Lower lobe of right lung (tissue), 2 donors: ENCODE results near the gene CADM2. TPM values are rescaled to one million over a fixed set of nuclear protein-coding genes. Genes with fewer than 3 reads are reported as not detected.

Source experiments
- ATAC-seq, 2 donors: fragments of 200-7000 bp; cut with Tn5 transposase; one replicate each; pipeline ENCODE4 v1.9.1; 2020 to 2022; ENCODE audit warnings: mild to moderate bottlenecking in 2 of 2, moderate library complexity in 2 of 2
- DNase-seq: peaks from one replicate; pipeline ENCODE4 v3.0.0-alpha.2; 2020
- H3K27ac ChIP-seq: fragments of 200-600 bp; one replicate; pipeline ENCODE4 v1.8.0; 2022
- H3K27me3 ChIP-seq: fragments of 200-600 bp; one replicate; pipeline ENCODE4 v1.8.0; 2022; ENCODE audit warnings: low read depth
- H3K36me3 ChIP-seq: fragments of 200-600 bp; one replicate; pipeline ENCODE4 v1.8.0; 2022; ENCODE audit warnings: mild to moderate bottlenecking
- H3K4me1 ChIP-seq: fragments of 200-600 bp; one replicate; pipeline ENCODE4 v1.8.0; 2022
- H3K4me3 ChIP-seq: fragments of 200-600 bp; one replicate; pipeline ENCODE4 v1.8.0; 2022; ENCODE audit warnings: mild to moderate bottlenecking
- H3K9me3 ChIP-seq: fragments of 200-600 bp; one replicate; pipeline ENCODE4 v1.8.0; 2022
- intact Hi-C: fragments of 100-400 bp; cut with DNase I; formaldehyde crosslinking; loops from one replicate; pipeline ENCODE4 v1.11.0; 2022
- total RNA-seq: library from RNA; stranded (reverse); fragmentation: NEBNext Ultra II Directional; extraction: Animal tissue kit (Norgen Biotek cat#: 25700); gene quantifications from one replicate; pipeline ENCODE4 v1.2.1, GENCODE V29; 2021
- TF ChIP-seq, protein P1 (sequence below): fragments of 200-600 bp; IDR thresholded peaks from one replicate; pipeline ENCODE4 v1.8.0; 2022; ENCODE audit warnings: antibody characterized with exemption, mild to moderate bottlenecking
- donor health status: DM: no; HTN: yes; CAD: no; lungs with severe emphysema.

CADM2 gene
- total RNA-seq, 1 donor from 2014 or later: 0.83 TPM

- H3K4me1 ChIP-seq: no peaks in the 10 kb centered on the region
- no peaks in the 10 kb centered on the region for H3K36me3 ChIP-seq
- no peak for DNase-seq
- no peaks in the 10 kb centered on the region for H3K27me3 ChIP-seq
- TF ChIP-seq, protein P1, sequence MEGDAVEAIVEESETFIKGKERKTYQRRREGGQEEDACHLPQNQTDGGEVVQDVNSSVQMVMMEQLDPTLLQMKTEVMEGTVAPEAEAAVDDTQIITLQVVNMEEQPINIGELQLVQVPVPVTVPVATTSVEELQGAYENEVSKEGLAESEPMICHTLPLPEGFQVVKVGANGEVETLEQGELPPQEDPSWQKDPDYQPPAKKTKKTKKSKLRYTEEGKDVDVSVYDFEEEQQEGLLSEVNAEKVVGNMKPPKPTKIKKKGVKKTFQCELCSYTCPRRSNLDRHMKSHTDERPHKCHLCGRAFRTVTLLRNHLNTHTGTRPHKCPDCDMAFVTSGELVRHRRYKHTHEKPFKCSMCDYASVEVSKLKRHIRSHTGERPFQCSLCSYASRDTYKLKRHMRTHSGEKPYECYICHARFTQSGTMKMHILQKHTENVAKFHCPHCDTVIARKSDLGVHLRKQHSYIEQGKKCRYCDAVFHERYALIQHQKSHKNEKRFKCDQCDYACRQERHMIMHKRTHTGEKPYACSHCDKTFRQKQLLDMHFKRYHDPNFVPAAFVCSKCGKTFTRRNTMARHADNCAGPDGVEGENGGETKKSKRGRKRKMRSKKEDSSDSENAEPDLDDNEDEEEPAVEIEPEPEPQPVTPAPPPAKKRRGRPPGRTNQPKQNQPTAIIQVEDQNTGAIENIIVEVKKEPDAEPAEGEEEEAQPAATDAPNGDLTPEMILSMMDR: no peak
- intact Hi-C loops: no loop called here
- no peak overlapping the region for H3K4me3 ChIP-seq
- no peak for ATAC-seq
- no peaks in the 10 kb centered on the region for H3K9me3 ChIP-seq
- no peak overlapping the region for H3K27ac ChIP-seq
Observed at GRCh38 chr3:85631070-85631469, 672.3 kb downstream of the CADM2 start.

- Histone ChIP-seq H3K4me3 (no peak overlapping the region), H3K4me1 (no peaks in the 10 kb centered on the region), H3K27ac (no peak overlapping the region), H3K36me3 (no peaks in the 10 kb centered on the region), H3K27me3 (no peaks in the 10 kb centered on the region), H3K9me3 (no peaks in the 10 kb centered on the region)
- no peak for ATAC-seq
- DNase-seq: no peak
- TF ChIP-seq, protein P1: no peak
- intact Hi-C loops: no loop called here
Observed at GRCh38 chr3:85632921-85633320, 674.1 kb downstream of the CADM2 start.

DNA sequence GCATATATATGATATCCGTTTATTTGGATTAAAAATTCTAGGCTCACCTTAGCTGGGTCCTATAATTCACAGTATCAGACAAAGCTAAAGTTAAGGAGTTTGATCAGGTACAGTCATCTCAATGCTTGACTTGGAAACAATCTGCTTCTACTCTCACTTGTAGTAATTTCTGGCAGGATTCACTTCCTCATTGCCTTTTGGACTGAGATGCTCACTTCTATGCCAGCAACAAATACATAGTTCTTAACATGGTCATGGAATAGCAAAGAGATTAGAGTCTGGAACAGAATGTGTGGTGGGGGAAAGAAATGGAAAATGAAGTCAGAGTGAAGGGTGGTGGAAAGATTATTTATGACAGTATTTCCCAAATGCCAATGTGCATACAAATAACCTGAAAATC, 693.6 kb downstream of the CADM2 start:
- no peak for ATAC-seq
- H3K9me3 ChIP-seq: no peaks in the 10 kb centered on the region

DNA sequence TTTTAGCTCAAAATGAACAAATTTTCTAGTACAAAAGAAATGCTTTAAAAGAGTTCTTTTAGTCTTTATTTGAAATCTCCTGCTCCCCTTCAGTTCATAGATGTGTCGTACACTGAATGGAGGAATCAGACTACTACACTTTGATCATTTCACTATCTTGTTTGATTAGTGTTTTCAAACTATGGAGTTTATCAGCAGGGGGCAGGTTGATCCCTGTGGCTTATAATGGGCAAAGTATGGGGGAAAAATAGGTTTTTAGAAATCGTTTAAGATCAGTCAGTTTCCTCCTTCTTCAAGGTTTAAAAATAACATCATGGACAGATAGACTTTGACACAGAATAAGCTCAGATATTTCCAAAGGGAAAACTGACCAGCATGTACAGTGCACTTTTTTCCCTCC, 701.7 kb downstream of the CADM2 start:
- Histone ChIP-seq H3K4me3 (no peak overlapping the region), H3K27ac (no peak overlapping the region), H3K4me1 (no peaks in the 10 kb centered on the region), H3K9me3 (no peaks in the 10 kb centered on the region), H3K36me3 (no peaks in the 10 kb centered on the region), H3K27me3 (no peaks in the 10 kb centered on the region)
- intact Hi-C loops: no loop called here
- TF ChIP-seq, protein P1: no peak
- ATAC-seq (no peak), DNase-seq (no peak)

More for the DNA sequence above, 693.6 kb downstream of the CADM2 start:
- DNase-seq: no peak
- Histone ChIP-seq H3K27ac (no peak overlapping the region), H3K4me1 (no peaks in the 10 kb centered on the region), H3K4me3 (no peak overlapping the region), H3K36me3 (no peaks in the 10 kb centered on the region), H3K27me3 (no peaks in the 10 kb centered on the region)
- TF ChIP-seq, protein P1: no peak
- intact Hi-C loops: no loop called here

GRCh38 chr3:85662462-85662861, 703.7 kb downstream of the CADM2 start:
- ATAC-seq: no peak
- TF ChIP-seq, protein P1: no peak
- H3K4me1 ChIP-seq: no peaks in the 10 kb centered on the region
- H3K27ac ChIP-seq: no peak overlapping the region
- no peak overlapping the region for H3K4me3 ChIP-seq
- no peaks in the 10 kb centered on the region for H3K36me3 ChIP-seq
- DNase-seq: no peak
- intact Hi-C loops: no loop called here
- H3K9me3 ChIP-seq: no peaks in the 10 kb centered on the region
- H3K27me3 ChIP-seq: no peaks in the 10 kb centered on the region

GRCh38 chr3:85667744-85668143, 709.0 kb downstream of the CADM2 start:
- H3K36me3 ChIP-seq: no peaks in the 10 kb centered on the region
- DNase-seq: no peak
- intact Hi-C loops: no loop called here
- no peak overlapping the region for H3K4me3 ChIP-seq
- no peak for ATAC-seq
- H3K9me3 ChIP-seq: no peaks in the 10 kb centered on the region
- H3K4me1 ChIP-seq: no peaks in the 10 kb centered on the region
- H3K27ac ChIP-seq: no peak overlapping the region
- no peaks in the 10 kb centered on the region for H3K27me3 ChIP-seq
- TF ChIP-seq, protein P1: no peak
